GM10248 (cell line): ENCODE measurements around the gene POU2F3.

Experiments
- CTCF ChIA-PET: fragments of 300-600 bp; sonication (Branson Sonifier 250); formaldehyde crosslinking; extraction: SDS; loops from one replicate; lab custom pipeline; 2021; ENCODE audit warnings: antibody characterized with exemption; lab: Yijun Ruan, JAX
- POLR2A ChIA-PET: fragments of 350-650 bp; sonication (Branson Sonifier 250); formaldehyde crosslinking; extraction: SDS; loops from one replicate; lab custom pipeline; 2020; ENCODE audit warnings: antibody characterized with exemption; lab: Yijun Ruan, JAX
- DNase-seq: peaks from one replicate; pipeline ENCODE4 v3.0.0; 2012; ENCODE audit errors: extremely low spot score
- CTCF ChIP-seq: IDR thresholded peaks from 2 replicates; pipeline ENCODE4 v1.5.1; 2012; ENCODE audit warnings: mild to moderate bottlenecking, low read depth; ENCODE audit errors: extremely low read depth, missing control alignments, control extremely low read depth

The POU2F3 gene

DNA sequence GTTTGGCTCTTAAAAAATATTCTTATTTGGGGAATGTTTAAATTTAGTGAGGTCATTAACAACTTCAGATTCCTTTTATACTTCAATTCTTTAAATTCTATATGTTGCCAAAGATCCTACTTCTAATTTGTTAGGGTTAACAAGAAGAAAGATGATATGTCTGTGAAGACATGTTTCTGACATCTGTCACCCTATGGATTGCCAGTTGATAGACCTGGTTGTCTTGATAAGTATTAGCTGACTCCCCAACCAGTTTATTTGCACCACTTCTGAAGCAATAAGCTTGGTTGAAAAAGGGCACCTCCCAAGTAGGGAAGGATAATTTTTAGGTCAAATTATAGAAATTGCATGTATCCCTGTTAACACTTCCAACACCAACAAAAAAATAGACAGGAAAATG is 125.6 kb downstream of the POU2F3 start:
- ChIA-PET CTCF (interaction anchor here (1.0 to 1.1 kb wide), 2 partner anchors 16 to 30 kb away, joined by 3 read pairs; no protein-coding TSS in a partner anchor), POLR2A (no interaction called here)
- no peak for DNase-seq
- no peak for TF ChIP-seq CTCF
